GM10847 (cell line): ENCODE data around the gene MYB.

Experiments
- POLR2A ChIP-seq: IDR thresholded peaks from 2 replicates; pipeline ENCODE4 v1.6.1; 2011; ENCODE audit not compliant: insufficient read length; ENCODE audit errors: extremely low read depth

MYB gene

GRCh38 chr6:135224037-135224647 lies 43.0 kb downstream of the MYB start:
- TF ChIP-seq POLR2A: no peak

- TF ChIP-seq POLR2A: no peak
These were observed 44.8 kb downstream of the MYB start for GRCh38 chr6:135225911-135226310.

- TF ChIP-seq POLR2A: no peak
These were observed 45.4 kb downstream of the MYB start for GRCh38 chr6:135226537-135226936.

GRCh38 chr6:135227349-135227748 lies 46.2 kb downstream of the MYB start:
- TF ChIP-seq POLR2A: no peak

GRCh38 chr6:135227758-135228157 lies 46.6 kb downstream of the MYB start:
- no peak for TF ChIP-seq POLR2A

- TF ChIP-seq POLR2A: no peak
These were observed 47.4 kb downstream of the MYB start for GRCh38 chr6:135228486-135228885.

- no peak for TF ChIP-seq POLR2A
These were observed 48.9 kb downstream of the MYB start for GRCh38 chr6:135229996-135230395.

- no peak for TF ChIP-seq POLR2A
These were observed 49.8 kb downstream of the MYB start for GRCh38 chr6:135230711-135231468.

- TF ChIP-seq POLR2A: no peak
These were observed 50.3 kb downstream of the MYB start for GRCh38 chr6:135231469-135231844.

- no peak for TF ChIP-seq POLR2A
These were observed 52.8 kb downstream of the MYB start for GRCh38 chr6:135233686-135234491.

GRCh38 chr6:135234492-135234780 lies 53.3 kb downstream of the MYB start:
- TF ChIP-seq POLR2A: no peak

GRCh38 chr6:135235716-135236115 lies 54.6 kb downstream of the MYB start:
- no peak for TF ChIP-seq POLR2A

GRCh38 chr6:135236319-135236718 lies 55.2 kb downstream of the MYB start:
- TF ChIP-seq POLR2A: no peak

- no peak for TF ChIP-seq POLR2A
These were observed 55.6 kb downstream of the MYB start for GRCh38 chr6:135236732-135237131.

- no peak for TF ChIP-seq POLR2A
These were observed 59.6 kb downstream of the MYB start for GRCh38 chr6:135240711-135241110.
